Hematopoietic multipotent progenitor cell (in vitro differentiated cells): ENCODE results near the gene FBXL2. TPM values are rescaled to one million over a fixed set of nuclear protein-coding genes. Genes with fewer than 3 reads are reported as not detected.

ENCODE experiments used
- DNase-seq, 3 donors: peaks; one replicate each; pipeline ENCODE4 v3.0.0-alpha.2; 2011 to 2015; ENCODE audit warnings: low read depth in 2 of 3, low spot score in 2 of 3
- total RNA-seq: library from RNA; depleted of rRNA; stranded (reverse); fragments of >200 nt; gene quantifications from one replicate; pipeline ENCODE4 v1.2.3, GENCODE V29; 2012

FBXL2 gene, protein sequence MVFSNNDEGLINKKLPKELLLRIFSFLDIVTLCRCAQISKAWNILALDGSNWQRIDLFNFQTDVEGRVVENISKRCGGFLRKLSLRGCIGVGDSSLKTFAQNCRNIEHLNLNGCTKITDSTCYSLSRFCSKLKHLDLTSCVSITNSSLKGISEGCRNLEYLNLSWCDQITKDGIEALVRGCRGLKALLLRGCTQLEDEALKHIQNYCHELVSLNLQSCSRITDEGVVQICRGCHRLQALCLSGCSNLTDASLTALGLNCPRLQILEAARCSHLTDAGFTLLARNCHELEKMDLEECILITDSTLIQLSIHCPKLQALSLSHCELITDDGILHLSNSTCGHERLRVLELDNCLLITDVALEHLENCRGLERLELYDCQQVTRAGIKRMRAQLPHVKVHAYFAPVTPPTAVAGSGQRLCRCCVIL
- 1.9 TPM for total RNA-seq

DNA sequence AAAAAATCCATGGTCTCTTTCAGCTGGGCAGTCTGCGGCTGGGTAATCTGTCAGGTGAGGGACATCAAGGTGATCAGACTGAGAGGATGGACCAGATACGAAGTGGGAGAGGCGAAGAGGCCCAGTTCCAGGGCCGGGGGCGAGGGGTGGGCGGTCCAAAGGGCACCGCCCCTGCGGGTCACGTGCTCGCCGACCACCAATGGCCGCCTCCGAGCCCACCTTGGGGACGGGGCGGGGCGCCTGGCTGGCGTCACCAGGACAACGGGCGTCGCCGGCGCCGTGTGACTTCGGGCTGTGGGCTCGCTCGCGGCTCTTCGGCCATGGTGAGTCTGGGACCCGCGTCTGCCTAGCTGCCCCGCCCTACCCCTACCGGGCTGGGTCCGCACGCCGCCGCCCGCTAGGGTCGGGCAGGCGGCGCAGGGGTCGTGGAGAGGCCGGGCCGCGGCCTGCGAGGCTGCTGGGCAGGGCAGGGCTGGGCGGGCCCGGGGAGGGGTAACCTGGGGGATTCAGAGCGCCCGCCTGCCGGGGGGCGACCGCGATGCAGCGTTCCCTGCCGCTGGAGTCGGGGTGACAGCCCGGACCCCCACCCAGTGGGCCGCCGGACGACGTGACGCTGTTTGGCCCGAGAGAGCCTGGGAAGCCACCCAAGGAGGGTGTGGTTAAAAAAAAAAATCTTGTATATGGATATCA is at the start of gene FBXL2:
FBXL2 (plus strand) TSS at position 250 of the 690 bp plus-strand sequence; CDS start at position 321, 71 bp downstream.
- DNase-seq: peak in 2 of 3 donors; percentile 65 to 74

DNA sequence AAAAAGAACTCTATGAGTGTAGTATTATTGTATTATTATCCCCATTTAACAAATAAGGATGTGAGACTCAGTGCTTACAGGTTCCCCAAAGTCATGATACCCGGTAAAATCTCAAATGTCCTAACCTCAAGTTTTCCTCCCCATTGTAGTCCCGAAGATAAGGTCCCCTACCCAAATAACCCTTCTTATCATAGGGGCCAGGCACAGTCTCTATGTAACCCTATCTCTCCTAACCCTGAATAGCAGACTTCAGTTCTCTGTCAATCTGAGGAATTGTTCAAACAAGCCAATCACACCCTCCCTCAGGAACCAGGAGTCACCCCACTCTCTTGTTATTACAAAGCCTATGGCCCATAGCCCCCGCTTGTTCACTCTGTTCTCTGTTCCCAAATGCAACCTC is 48.2 kb upstream of the FBXL2 start:
- peak in 1 of 3 donors; percentile 16 for DNase-seq

DNA sequence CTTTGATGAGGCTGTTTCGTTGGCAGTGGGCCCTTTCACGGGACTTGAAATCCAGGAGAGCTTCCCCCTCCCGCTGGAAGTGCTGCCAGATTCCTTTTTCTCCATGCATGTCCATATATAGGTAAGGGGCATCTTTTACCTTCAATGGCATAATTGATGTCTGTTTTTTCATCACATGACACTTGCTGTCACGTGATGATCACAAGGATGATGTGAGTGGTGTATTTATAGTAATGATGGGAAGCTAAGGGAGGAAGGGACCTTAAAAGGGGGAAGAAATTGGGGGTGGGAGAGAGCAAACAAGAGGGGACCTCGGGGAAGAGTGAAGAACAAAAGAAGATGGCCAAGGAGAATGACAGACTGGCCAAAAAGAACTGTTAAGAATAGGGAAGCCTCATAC is 47.3 kb upstream of the FBXL2 start:
- DNase-seq: no peak

DNA sequence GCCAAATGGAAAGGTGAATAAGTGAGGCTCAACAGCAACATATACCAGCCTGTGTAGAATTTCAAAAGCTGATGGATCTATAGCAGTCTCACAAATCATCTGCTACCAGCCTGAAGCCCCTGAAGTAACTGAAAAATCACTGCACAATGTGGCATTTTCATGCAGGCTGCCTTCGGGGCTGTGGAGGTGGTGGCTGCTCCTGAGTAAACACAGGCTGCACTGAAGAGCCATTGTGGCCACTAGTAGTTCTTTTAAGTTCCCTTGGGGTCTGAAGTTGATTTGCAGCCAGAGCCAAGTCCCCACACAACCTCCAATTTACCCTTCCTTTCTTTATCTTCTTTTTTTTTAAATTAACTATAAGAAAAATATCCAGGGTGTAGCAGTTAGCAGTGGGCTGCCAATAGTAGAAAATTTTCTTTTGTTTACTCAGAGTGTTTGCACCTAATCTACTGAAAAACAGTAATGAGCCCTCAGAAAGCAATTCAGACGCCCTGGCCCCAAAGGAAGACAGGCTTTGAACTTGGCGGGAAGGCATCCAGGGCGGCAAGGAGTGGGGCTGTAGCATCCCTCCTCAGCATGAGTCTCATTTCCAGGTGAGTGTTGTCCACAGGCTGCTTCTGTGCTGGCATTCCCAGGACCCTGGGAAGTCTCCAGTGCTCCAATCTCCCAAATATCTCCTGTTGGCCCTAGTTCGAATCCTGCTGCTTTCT is 45.3 kb upstream of the FBXL2 start:
- DNase-seq: no peak

DNA sequence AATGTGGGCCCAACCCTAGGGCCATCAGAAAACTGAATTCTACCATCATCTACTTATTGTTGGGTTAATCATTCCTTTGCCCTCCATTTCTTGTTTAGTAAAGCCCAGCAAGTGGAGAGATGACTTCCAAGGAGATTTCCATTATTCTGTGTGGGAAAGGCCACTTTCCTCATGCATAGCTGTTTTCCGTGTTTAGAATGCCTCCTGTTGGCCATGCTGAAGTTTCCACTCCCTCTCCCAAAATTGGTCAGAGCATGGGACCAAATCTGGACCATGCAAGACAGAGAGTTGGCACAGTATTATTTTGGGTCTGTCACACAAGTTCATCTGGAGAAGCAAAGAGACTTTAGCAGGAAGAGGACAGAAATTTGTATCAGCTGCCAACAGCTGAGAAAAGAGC is 43.4 kb upstream of the FBXL2 start:
- no peak for DNase-seq

DNA sequence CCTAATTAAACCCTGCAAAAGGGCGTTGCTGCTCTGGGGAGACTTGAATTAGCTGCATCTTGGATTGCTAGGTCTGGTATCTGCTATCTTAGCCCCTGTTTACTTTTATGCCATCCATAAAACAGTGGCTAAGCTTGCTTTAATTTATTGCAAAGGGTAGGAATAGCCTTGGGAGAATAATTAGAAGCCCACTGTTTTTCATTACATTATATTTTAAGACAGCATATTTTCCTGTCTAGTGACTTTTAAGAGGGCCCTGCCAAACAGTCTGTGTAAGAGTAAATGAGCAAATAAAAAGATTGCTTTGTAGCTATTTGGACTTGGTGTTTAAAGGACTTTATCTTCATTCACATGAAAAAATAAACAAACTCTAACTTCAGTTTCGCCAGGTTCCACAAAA is 41.2 kb upstream of the FBXL2 start:
- DNase-seq: no peak

DNA sequence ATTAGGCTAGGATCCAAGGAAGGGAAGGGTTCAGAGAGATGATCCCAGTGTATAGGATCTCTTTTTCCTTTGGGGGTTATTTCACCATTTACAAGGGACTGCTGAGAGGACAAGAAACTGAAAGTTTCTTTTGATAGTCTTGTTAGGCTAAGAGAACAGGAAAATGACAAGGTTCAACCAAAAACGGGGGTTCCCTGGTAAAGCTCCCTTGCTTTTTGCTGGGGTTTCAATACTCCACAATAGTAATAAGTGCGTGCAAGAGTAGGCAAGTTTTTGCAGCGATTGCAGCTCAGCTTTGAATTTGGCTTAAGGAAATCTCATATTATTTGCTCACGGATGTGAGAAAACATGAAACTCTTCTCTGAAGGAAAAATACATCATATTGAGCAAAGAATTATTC is 39.8 kb upstream of the FBXL2 start:
- DNase-seq: no peak

DNA sequence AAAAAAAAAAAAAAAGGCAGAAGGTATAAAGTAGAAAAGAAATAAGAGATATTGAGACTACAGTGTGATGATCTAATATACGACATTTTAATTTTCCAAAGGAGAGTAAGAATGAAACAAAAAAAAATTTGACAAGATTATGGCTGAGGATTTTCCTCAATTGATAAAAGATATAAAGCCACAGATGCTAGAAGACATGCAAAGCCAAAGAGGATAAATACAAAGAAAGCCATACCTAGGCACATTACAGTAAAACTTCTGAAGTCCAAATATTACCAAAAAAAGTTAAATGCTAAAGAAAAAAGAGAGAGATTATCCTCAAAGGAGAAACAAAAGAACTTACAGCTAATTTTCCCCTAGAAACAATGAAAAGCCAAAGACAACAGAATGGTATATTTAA is 38.3 kb upstream of the FBXL2 start:
- no peak for DNase-seq

DNA sequence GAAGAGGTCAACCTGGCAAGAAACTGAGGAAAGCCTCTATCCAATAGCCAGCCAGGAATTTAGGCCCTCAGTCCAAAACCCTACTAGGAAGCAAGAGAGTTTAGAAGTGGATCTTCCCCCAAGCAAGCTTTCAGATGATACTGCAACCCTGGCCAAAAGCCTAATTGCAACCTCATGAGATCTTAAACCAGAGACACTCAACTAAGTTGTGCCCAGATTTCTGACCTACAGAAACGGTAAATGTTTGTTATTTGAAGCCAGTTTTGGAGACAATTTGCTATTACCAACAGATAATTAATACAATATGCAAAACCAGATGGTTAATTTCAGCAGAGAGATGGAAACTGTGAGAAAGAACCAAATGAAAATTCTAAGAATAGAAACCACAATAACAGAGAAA is 37.0 kb upstream of the FBXL2 start:
- no peak for DNase-seq

DNA sequence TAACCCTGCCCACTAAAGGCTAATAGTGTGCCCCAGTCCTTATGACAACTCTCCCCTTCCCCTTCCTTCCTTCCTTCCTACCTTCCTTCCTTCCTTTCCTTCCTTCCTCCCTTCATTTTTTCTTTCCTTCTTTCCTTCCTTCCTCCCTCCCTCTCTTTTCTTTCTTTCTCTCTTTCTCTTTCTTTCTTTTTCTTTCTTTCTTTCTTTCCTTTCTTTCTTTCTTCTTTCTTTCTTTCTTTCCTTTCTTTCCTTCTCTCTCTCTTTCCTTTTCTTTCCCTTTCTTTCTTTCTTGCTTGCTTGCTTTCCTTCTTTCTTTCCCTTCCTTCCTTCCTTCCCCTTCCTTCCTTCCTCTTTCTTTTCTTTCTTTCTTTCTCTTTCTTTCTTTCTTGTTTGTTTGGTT is 30.5 kb upstream of the FBXL2 start:
- DNase-seq: no peak

DNA sequence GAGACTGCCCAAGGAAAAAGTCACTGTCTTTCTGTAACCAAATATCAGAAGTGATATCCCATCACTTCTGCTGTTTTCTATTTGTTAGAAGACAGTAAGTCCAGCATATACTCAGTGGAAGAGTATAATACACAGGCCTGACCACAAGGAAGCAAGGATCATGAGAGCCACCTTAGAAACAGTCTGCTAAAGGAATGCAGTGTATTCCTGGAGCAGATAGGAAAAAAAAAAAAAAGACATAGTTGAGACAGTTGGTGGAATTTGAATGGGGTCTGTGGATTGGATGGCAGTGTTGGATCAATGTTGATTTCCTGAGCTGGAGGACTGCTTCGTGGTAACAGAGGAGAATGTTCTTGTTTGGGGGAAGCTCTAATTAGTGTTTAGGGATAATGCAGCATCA is 26.5 kb upstream of the FBXL2 start:
- DNase-seq: no peak

DNA sequence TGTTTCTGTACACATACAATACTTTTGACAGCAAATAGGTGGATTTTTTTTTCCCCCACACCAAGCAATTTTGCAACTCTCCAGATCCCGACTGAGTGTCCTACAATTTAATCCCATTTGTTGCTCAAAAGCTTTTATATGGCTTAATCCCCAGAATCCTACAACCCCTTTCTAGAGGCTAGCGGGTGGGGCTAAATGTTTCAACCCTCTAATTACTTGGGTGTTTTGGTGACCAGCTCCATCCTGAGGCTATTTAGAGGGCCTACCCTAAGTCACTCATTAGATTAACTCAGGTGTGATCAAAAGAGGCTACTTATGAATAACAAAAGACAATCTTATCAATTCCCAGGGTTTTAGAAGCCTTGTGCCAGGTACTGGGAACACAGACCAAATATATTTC is 21.0 kb upstream of the FBXL2 start:
- DNase-seq: no peak

DNA sequence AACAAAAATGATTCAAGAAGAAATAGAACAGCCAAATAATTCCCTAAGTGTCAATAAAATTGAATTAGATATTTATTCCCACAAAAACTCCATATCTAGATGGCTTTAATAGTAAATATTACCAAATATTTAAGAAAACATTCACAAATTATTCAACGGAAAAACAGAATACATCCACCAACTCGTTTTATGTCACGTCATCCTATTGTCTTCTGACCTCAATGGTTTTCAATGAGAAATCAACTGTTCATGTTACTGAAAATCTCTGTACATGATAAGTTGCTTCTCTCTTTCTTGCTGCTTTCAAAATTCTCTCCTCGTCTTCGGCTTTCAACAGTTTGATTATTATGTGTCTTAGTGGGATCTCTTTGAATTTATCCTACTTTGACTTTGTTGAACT is 17.1 kb upstream of the FBXL2 start:
- no peak for DNase-seq

DNA sequence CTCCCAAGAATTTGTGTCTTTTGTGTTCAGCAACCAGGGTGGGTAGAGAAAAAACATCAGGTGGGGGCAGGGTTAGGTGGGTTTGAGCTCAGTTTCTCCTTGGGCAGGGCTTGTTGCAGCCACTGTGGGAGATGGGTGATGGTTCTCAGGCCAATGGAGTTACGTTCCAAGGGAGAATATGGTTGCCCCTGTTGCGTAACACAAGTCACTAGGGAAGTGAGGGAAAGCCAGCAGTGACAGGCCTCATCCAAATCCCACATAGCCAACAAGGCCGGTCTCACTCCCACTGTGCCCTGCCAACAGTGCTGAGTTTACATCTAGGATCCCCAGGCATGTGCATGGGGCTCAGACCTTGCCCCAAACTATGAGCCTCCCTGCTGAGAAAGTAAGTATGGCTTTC is 7.9 kb upstream of the FBXL2 start:
- DNase-seq: no peak

DNA sequence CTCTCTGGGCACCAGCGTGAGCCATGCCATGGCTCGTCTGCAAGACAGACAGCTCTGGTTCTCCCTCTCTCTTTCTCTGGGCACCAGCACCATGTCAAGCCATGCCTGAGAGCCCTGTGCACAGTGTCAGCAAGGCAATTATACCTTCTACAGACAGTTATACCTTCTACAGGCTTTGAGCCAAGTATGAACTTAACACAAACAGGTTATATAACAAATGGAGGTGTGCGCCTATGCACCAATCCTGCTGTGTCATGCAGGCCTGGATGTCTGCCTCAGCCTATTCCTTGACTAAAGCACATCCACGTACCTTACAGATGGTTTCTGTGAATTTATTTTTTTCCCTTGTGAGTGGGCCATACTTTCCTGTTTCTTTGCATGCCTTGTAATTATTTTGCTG is 5.9 kb upstream of the FBXL2 start:
- no peak for DNase-seq

DNA sequence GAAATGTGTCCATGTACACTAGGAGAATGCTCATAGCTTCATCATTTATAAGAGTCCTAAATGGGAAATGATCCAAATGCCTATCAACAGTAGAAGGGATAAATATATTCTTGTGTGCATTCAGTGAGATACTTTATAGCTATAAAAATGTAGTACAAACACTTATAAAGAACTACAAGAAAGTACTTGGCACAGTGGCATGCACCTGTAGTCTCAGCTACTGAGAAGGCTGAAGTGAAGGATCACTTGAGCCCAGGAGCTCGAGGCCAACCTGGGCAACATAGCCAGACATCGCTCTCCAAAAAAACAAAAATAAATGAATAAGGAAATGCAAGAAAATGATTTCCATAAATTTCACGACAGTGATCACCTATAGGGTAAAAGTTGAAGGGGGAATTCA is 3.6 kb upstream of the FBXL2 start:
- no peak for DNase-seq

DNA sequence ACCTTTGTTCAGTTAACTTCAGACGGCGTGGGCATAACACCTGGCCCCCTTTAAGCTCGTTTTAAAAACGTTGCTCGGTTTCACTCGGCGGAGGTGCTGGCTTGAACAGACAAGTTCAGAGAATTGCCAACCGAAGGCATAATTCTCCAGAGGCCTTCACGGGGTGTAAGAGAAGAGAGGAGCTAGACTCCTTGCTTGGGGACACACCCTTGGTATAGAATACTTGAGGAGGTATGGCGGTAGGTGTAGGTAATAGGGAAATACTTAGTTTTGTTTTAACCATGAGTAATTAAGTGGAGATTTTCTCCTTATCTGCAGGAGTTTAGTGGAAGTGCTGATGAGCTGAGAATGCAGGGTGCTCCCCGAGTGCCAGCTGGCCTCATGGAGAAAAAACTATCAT is 921 bp downstream of the FBXL2 start:
- DNase-seq: no peak

DNA sequence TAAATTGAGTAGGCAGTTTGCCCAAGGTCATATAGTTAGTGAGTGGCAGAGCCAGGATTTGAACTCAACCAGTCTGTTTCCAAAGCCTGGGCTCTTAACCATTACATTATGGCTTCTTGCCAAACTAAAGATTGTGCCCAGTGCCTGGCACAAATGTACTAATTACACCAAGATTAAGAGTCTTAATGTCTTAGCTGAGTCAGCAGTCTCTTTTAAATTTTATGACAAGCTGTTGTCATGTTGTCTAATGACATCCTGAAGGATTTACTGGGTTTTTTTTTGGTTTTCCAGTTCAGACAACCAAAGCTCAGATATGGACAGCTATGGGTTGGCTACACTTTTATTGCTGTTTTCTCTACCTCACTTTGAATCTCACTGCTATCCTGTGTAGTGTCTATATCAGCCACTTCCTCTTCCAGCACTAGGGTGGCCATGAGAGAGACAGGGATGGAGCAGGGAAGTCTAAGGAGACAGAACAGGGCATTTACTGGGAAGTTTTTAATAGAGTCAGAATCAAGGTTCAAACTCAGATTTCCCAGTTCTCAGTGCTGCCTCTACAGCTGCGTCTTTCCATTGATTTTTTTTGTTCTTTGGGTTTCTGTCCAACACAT is 10.5 kb downstream of the FBXL2 start:
- no peak for DNase-seq

DNA sequence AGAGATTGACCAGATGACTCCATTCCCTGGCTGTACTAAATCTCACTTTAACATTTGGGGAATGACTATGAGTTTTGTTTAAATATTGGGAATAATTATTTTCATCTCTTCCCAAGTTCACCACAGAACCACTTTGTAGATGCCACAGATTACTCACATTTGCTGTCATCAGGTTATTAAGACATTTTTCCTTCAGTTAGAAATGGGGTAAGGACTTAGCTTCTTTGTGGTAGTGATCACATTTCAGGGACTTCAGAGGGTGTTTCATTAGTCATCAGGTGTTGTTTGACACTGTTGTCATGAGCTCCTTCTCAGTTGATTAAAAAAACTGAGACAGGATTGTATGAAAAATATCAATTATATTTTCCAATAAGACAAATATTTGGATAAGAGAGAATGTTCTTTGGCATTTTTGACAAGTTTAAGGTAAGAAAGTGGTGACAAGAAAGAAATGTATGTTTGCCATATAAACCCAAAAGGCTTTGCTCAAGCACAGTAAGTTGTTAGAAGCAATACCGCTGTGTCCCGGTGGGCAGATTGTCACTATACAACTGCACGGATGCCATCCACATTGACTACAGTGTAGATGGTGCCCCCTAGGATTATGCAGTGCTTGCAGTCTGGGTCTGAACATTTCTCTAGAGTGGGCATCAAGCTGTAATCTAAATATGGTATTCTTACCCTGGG is 22.3 kb downstream of the FBXL2 start:
- DNase-seq: no peak

DNA sequence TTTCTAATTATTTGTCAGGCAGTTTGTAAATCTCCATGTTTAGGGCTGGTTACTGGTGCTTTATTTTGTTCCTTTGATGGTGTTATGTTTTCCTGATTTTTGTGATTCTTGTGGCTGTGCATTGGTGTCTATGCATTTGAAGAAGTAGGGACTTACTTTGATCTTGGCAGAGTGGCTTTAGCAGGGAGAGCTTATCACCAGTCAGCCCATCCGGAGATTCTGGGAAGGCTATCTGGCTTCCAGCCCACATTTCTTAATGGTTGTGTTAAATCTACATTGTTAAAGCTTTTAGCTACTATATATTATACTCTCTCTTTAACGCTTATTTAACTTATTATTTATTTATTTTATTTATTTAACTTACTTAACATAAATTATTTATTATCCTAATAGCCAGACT is 35.1 kb downstream of the FBXL2 start:
- no peak for DNase-seq

DNA sequence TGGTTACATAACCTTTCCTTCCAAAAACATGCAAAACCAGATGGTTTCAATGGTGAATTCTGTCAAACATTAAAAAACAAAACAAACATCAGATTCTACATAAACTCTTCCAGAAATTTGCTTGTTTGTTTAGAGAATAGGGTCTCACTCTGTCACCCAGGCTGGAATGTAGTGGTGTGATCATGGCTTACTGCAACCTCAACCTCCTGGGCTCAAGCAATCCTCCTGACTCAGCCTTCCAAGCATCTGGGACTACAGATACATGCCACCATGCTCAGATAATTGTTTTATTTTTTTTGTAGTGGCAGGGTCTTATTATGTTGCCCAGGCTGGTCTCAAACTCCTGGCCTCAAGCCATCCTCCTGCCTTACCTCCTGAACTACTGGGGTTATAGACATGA is 36.1 kb downstream of the FBXL2 start:
- DNase-seq: no peak
